Fibroblast of skin of abdomen (primary cell): ENCODE measurements around the gene CYP1B1.

Experiments used
- DNase-seq: peaks from one replicate; pipeline ENCODE4 v3.0.0-alpha.2; 2013

Gene CYP1B1

DNA sequence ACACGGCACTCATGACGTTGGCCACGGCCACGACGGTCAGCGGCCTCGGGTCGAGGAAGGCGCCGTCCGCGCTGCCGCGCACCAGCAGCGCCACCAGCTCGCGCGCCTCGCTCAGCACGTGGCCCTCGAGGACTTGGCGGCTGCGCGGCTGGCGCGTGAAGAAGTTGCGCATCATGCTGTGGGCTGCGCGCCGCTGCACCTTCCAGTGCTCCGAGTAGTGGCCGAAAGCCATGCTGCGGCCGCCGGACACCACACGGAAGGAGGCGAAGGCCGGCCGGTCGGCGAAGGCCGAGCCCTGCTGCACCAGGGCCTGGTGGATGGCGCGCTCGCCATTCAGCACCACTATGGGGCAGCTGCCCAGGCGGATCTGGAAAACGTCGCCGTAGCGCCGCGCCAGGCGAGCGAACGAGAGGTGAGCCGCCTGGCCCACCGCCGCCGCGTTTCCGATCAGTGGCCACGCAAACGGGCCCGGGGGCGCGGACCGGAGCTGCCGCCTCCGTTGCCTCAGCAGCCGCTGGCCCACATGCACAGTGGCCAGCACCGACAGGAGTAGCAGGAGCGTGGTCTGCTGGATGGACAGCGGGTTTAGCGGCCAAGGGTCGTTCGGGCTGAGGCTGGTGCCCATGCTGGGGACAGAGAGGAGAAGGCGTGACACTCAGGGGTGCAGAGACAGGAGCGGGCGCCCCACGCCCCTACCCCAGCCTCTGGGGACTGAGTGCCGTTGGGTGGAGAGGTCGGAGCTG lies 1.0 kb downstream of the CYP1B1 start:
- no peak for DNase-seq

- DNase-seq, result no peak
Measured at GRCh38 chr2:38074058-38074763, 1.7 kb downstream of the CYP1B1 start.

GRCh38 chr2:38073211-38074057 lies 2.5 kb downstream of the CYP1B1 start:
- DNase-seq, result no peak

DNA sequence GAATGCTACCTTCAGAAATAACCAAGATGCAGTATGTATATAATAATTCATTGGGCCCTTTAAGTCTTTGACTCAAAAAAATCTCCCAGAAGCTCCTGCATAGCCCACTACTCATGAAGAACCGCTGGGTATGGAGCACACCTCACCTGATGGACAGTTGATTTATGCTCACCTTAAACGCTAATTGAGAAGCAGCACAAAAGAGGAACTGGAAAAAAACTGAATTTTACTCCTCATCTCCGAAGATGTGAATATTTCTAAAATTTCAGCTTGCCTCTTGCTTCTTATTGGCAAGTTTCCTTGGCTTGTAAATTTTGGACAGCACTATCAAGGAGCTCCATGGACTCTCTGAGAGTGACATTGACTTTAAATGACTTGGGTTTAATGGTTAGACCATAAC lies 5.5 kb downstream of the CYP1B1 start:
- DNase-seq, result no peak

DNA sequence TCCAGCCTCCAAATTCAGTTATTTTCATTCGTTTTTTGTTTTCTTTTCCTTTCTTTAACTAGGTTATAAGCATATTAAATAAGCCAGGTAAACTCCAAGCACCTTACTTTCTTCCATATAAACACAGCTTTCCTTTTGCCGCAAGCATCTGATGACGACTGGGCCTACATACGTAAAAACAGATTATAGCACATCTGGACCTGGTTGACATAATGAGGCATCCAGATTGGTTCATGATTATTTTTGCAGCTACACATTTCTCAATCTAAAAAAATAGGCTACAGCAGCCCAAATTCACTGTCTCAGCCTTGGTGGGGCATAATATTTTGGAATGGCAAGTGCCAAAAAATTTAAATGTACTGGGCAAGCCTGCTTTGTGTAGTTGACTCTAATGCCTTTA lies 7.7 kb downstream of the CYP1B1 start:
- no peak for DNase-seq

- DNase-seq, result no peak
Measured at GRCh38 chr2:38066421-38067115, 9.4 kb downstream of the CYP1B1 start.

DNA sequence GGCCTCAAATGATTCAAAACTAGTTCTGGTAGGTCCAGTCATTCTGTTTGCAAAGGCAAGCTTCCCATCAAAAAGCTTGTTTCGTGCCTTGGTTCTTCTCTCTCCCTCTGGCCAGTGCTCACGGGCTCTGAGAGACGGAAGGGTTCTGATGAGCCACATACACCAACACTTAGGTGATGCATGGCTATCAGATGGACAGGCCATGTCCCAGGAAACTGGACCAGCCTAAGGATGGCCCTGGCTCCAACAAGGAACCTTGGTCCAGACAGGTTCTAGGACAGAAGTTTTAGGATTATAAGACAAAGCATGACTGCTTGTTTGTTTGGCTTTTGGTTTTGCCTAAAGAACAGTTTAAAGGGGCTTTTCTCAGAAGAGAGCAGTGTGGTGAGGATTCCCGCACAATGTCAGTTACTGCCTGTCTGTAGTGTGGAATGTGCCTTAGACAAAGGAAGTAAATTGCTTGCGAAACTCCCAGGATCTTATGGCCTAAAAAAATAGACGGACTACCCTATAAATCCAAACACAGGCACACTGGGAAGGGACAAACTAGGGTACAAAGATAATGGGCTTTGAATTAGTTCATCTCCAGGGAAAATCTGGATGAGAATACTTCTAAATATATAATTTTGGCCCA lies 10.3 kb downstream of the CYP1B1 start:
- no peak for DNase-seq

- DNase-seq, result peak; percentile 42
Measured at GRCh38 chr2:38064801-38065501, 11.0 kb downstream of the CYP1B1 start.

GRCh38 chr2:38060236-38061018 lies 15.5 kb downstream of the CYP1B1 start:
- no peak for DNase-seq

- no peak for DNase-seq
Measured at GRCh38 chr2:38057651-38058410, 18.1 kb downstream of the CYP1B1 start.

- DNase-seq, result no peak
Measured at GRCh38 chr2:38056216-38056615, 19.7 kb downstream of the CYP1B1 start.

GRCh38 chr2:38045811-38046210 lies 30.1 kb downstream of the CYP1B1 start:
- DNase-seq, result no peak

- DNase-seq, result peak; percentile 69
Measured at GRCh38 chr2:38039121-38039910, 36.6 kb downstream of the CYP1B1 start.

- DNase-seq, result no peak
Measured at GRCh38 chr2:38038682-38039081, 37.3 kb downstream of the CYP1B1 start.

DNA sequence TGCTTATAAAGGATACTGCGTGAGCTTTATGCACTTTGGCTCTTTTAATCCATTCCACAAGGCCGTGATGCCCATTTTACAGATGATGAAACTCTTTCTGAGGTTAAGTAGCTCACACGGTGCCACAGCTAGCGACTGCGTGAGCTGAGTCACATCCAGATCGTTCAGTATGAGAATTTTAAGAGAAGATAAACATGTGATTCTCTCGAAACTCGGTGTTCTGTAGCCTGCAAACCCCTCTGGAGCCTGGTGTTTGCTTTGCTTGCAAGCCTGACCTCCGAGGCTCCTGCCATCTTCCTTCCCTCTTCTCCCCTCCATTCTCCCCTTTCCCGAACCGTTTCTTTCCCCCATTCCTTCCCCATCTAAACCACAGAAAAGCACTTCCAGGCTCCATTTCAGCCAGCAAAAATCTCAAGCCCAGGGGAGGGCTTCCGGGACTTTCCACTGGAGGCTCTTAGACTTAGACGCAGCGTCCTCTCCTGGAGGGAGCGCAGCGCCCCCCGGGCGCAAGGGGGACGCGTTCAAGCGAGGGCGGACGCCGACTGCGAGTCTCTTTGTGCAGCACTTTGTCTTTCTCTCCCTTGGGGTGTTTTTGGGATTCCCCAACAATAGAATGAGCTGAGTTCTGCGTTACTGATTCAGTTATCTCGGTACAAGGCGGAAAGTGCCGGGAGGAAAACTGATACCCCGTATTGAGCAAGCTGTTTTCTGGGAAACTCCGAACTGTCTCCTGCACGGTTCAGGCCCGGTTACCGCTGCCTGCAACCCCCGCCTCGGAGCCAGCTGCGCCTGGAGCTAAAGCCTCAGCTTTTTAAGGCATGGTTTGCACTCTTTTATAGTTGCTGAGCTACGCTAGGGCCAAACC lies 38.0 kb downstream of the CYP1B1 start:
- peak; percentile 58 for DNase-seq

GRCh38 chr2:38037325-38037724 lies 38.6 kb downstream of the CYP1B1 start:
- peak; percentile 46 for DNase-seq

DNA sequence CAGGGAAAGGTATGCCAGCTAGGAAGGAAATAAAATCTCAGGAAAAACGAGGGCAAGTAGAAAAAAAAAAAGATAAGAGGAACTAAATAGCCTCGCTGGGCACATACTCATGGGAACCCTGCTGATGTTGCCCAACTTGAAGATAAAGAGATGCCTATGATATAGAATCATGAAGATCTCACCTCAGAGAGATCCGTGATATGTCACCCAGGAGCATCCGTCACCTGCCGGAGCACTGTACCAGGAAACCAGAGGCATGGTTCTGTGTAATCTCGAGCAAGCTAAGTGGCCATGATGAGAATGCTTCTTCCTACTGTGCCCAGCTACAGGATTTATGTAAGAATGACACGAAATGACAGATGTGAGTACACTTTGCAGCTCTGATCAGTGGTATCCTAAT lies 40.0 kb downstream of the CYP1B1 start:
- DNase-seq, result no peak

GRCh38 chr2:38033646-38034045 lies 42.3 kb downstream of the CYP1B1 start:
- DNase-seq, result peak; percentile 42
